H1 (cell line): ENCODE measurements around the gene CCDC112. TPM values are rescaled to one million over a fixed set of nuclear protein-coding genes. Genes with fewer than 3 reads are reported as not detected.

Experiments
- CTCF ChIA-PET: fragments of 300-600 bp; sonication (Branson Sonifier 250); formaldehyde crosslinking; loops from one replicate; lab custom pipeline; 2021; ENCODE audit not compliant: partially characterized antibody; lab: Charles Lee
- POLR2A ChIA-PET: fragments of 300-600 bp; sonication (Branson Sonifier 250); formaldehyde crosslinking; loops from one replicate; lab custom pipeline; 2021; ENCODE audit warnings: inconsistent platforms; ENCODE audit not compliant: partially characterized antibody; lab: Charles Lee
- DNase-seq, 2 experiments: peaks; one replicate each; pipeline versions ENCODE4 v3.0.0 to v3.0.0-alpha.2; 2010 to 2022; ENCODE audit warnings: low spot score in 2 of 2, low read depth in 1 of 2, mixed read lengths in 1 of 2
- FAIRE-seq: peaks from 2 replicates; lab custom pipeline; 2011; peaks lifted over from hg19 to GRCh38; lab: Jason Lieb, UNC
- H2AFZ ChIP-seq: 2 replicates; pipeline ENCODE4 v1.8.1; 2012; ENCODE audit warnings: low read length, inconsistent platforms
- H2AK5ac ChIP-seq: 2 replicates; pipeline ENCODE4 v1.6.1; 2013; ENCODE audit warnings: low read depth, low read length
- H2BK120ac ChIP-seq: replicated peaks from 2 replicates; pipeline ENCODE3; 2013; ENCODE audit warnings: low read depth, low read length, inconsistent platforms
- H2BK12ac ChIP-seq: 2 replicates; pipeline ENCODE4 v1.6.1; 2013; ENCODE audit warnings: low read depth, low read length
- H2BK15ac ChIP-seq: 2 replicates; pipeline ENCODE4 v1.6.1; 2013; ENCODE audit warnings: low read length
- H2BK20ac ChIP-seq: 2 replicates; pipeline ENCODE4 v1.6.1; 2013; ENCODE audit warnings: low read length
- H2BK5ac ChIP-seq: 2 replicates; pipeline ENCODE4 v1.6.1; 2013; ENCODE audit warnings: low read depth, low read length
- H3K14ac ChIP-seq: 2 replicates; pipeline ENCODE4 v1.6.1; 2013; ENCODE audit warnings: inconsistent platforms; ENCODE audit not compliant: insufficient read length
- H3K18ac ChIP-seq: 2 replicates; pipeline ENCODE4 v1.6.1; 2013; ENCODE audit warnings: low read length; ENCODE audit errors: extremely low read depth
- H3K23ac ChIP-seq: 2 replicates; pipeline ENCODE4 v1.6.1; 2013; ENCODE audit warnings: inconsistent platforms; ENCODE audit not compliant: insufficient read length
- H3K23me2 ChIP-seq: 2 replicates; pipeline ENCODE4 v1.6.1; 2013; ENCODE audit warnings: low read depth, low read length
- H3K27ac ChIP-seq: 2 replicates; pipeline ENCODE4 v1.6.1; 2011; ENCODE audit warnings: low read depth, low read length, inconsistent platforms
- H3K27me3 ChIP-seq, 4 experiments: replicated peaks in 1 of 4; 1 replicate in 1 of 4; 2 replicates in 3 of 4; pipeline versions ENCODE4 v1.6.1 to v1.8.1; 2011 to 2013; ENCODE audit warnings: low read length in 3 of 4, mild to moderate bottlenecking in 3 of 4, inconsistent platforms in 2 of 4, mixed read lengths in 2 of 4, moderate library complexity in 1 of 4; ENCODE audit not compliant: control insufficient read depth in 3 of 4, insufficient read depth in 3 of 4; ENCODE audit errors: extremely low read depth in 1 of 4
- H3K36me3 ChIP-seq, 4 experiments: 2 replicates each; pipeline versions ENCODE4 v1.6.1 to v1.8.1; 2011 to 2013; ENCODE audit warnings: mild to moderate bottlenecking in 4 of 4, low read length in 3 of 4, moderate library complexity in 2 of 4, control low read depth in 1 of 4, inconsistent platforms in 1 of 4; ENCODE audit not compliant: insufficient read depth in 4 of 4, control insufficient read depth in 2 of 4
- H3K4ac ChIP-seq: replicated peaks from 2 replicates; pipeline ENCODE3; 2013; ENCODE audit warnings: low read length, low read depth, mixed read lengths, inconsistent platforms; ENCODE audit not compliant: insufficient read length
- H3K4me1 ChIP-seq, 4 experiments: replicated peaks in 1 of 4; 1 replicate in 1 of 4; 2 replicates in 3 of 4; pipeline versions ENCODE4 v1.6.1 to v1.8.1; 2011 to 2013; ENCODE audit warnings: low read length in 3 of 4, inconsistent platforms in 2 of 4, mixed read lengths in 1 of 4; ENCODE audit not compliant: insufficient read depth in 4 of 4, control insufficient read depth in 3 of 4
- H3K4me2 ChIP-seq, 2 experiments: 2 replicates each; pipeline versions ENCODE4 v1.6.1 to v1.8.1; 2011 to 2013; ENCODE audit warnings: low read depth in 2 of 2, low read length in 2 of 2, control low read depth in 1 of 2, inconsistent platforms in 1 of 2, mild to moderate bottlenecking in 1 of 2; ENCODE audit not compliant: insufficient read depth in 1 of 2
- H3K4me3 ChIP-seq, 4 experiments: fragments of 200-600, 300-600 bp in 1 of 4; sonication (generic), shearing (Covaris generic), sonication (Bioruptor Twin) in 1 of 4; 2 replicates each; pipeline versions ENCODE4 v1.5.1 to v1.8.1; 2011 to 2016; ENCODE audit warnings: low read length in 4 of 4, low read depth in 3 of 4, control low read depth in 2 of 4, inconsistent platforms in 2 of 4, mild to moderate bottlenecking in 2 of 4, mixed read lengths in 1 of 4, moderate library complexity in 1 of 4; ENCODE audit not compliant: insufficient read depth in 2 of 4; ENCODE audit errors: extremely low read depth in 1 of 4
- H3K56ac ChIP-seq: replicated peaks from 2 replicates; pipeline ENCODE3; 2013; ENCODE audit warnings: low read depth, mild to moderate bottlenecking, mixed read lengths, low read length, inconsistent platforms; ENCODE audit not compliant: insufficient read length
- H3K79me1 ChIP-seq: 2 replicates; pipeline ENCODE4 v1.6.1; 2013; ENCODE audit warnings: low read depth, low read length, control low read depth
- H3K79me2 ChIP-seq, 2 experiments: 2 replicates each; pipeline versions ENCODE4 v1.6.1 to v1.8.1; 2012 to 2013; ENCODE audit warnings: low read length in 2 of 2, mild to moderate bottlenecking in 2 of 2, inconsistent platforms in 1 of 2; ENCODE audit not compliant: insufficient read depth in 2 of 2, control insufficient read depth in 1 of 2
- H3K9ac ChIP-seq, 4 experiments: replicated peaks in 1 of 4; 1 replicate in 1 of 4; 2 replicates in 3 of 4; pipeline versions ENCODE4 v1.6.1 to v1.8.1; 2011 to 2013; ENCODE audit warnings: low read depth in 3 of 4, low read length in 3 of 4, control low read depth in 2 of 4, mild to moderate bottlenecking in 2 of 4, moderate library complexity in 2 of 4, inconsistent platforms in 1 of 4; ENCODE audit errors: extremely low read depth in 1 of 4
- H3K9me3 ChIP-seq, 2 experiments: 2 replicates each; pipeline versions ENCODE4 v1.6.1 to v1.8.1; 2012 to 2013; ENCODE audit warnings: mild to moderate bottlenecking in 2 of 2, moderate library complexity in 2 of 2, control low read depth in 1 of 2, inconsistent platforms in 1 of 2, low read depth in 1 of 2, low read length in 1 of 2, mixed read lengths in 1 of 2; ENCODE audit not compliant: insufficient read depth in 2 of 2
- H4K20me1 ChIP-seq, 2 experiments: replicated peaks in 1 of 2; 2 replicates each; pipeline versions ENCODE3 to v1.8.1; 2011 to 2013; ENCODE audit warnings: inconsistent platforms in 2 of 2, low read length in 2 of 2, mild to moderate bottlenecking in 1 of 2; ENCODE audit not compliant: insufficient read depth in 2 of 2, control insufficient read depth in 1 of 2
- H4K5ac ChIP-seq: 2 replicates; pipeline ENCODE4 v1.6.1; 2013; ENCODE audit warnings: low read length, low read depth, mixed read lengths, inconsistent platforms; ENCODE audit not compliant: insufficient read length
- H4K8ac ChIP-seq: 2 replicates; pipeline ENCODE4 v1.8.0; 2013; ENCODE audit warnings: mild to moderate bottlenecking, moderate library complexity, low read length, inconsistent platforms; ENCODE audit not compliant: insufficient read depth; ENCODE audit errors: extremely low read depth
- H4K91ac ChIP-seq: replicated peaks from 2 replicates; pipeline ENCODE3; 2013; ENCODE audit warnings: low read length, mixed read lengths, inconsistent platforms; ENCODE audit not compliant: insufficient read length
- ATF2 ChIP-seq: IDR thresholded peaks from 2 replicates; pipeline ENCODE4 v1.6.1; 2012; ENCODE audit warnings: low read length, inconsistent platforms
- HDAC6 ChIP-seq: IDR thresholded peaks from one replicate; pipeline ENCODE4 v1.7.1; 2012; ENCODE audit warnings: low read depth, mild to moderate bottlenecking, inconsistent platforms, low read length, moderate library complexity
- JUN ChIP-seq: IDR thresholded peaks from 2 replicates; pipeline ENCODE4 v1.6.1; 2011; ENCODE audit warnings: low read depth, mild to moderate bottlenecking, improper control_type of control experiment, low read length
- MAFK ChIP-seq: IDR thresholded peaks from 2 replicates; pipeline ENCODE4 v1.6.1; 2012; ENCODE audit warnings: low read depth, mild to moderate bottlenecking, improper control_type of control experiment, low read length
- RFX5 ChIP-seq: IDR thresholded peaks from 2 replicates; pipeline ENCODE4 v1.6.1; 2011; ENCODE audit warnings: low read depth, low read length, improper control_type of control experiment, borderline replicate concordance
- SIX5 ChIP-seq: IDR thresholded peaks from 2 replicates; pipeline ENCODE4 v1.6.1; 2011; ENCODE audit warnings: mild to moderate bottlenecking, low read depth, low read length
- TAF1 ChIP-seq: IDR thresholded peaks from 2 replicates; pipeline ENCODE4 v1.6.1; 2011; ENCODE audit warnings: mild to moderate bottlenecking, low read depth, low read length
- WGBS, 2 experiments: shearing (Covaris generic) in 1 of 2; methylation state at CpG; one replicate each; pipeline versions ENCODE4 v1.1.6 to v1.1.7; 2013 to 2015; ENCODE audit warnings: low lambda C conversion rate in 2 of 2, mixed read lengths in 2 of 2, inconsistent platforms in 1 of 2, low coverage in 1 of 2, missing lambda C conversion rate in 1 of 2; ENCODE audit not compliant: insufficient replicate concordance in 2 of 2, insufficient coverage in 1 of 2, insufficient read length in 1 of 2; ENCODE audit errors: extremely low coverage in 1 of 2, missing lambda C conversion rate in 1 of 2; 5-methylcytosine and 5-hydroxymethylcytosine counted together
- polyA plus RNA-seq, 7 experiments: library from polyadenylated mRNA; depleted of rRNA in 3 of 7; stranded (reverse) in 5 of 7; unstranded in 2 of 7; fragments of >200 nt in 5 of 7; fragments of 200-250 nt in 2 of 7; gene quantifications; 1 replicate in 5 of 7; 2 replicates in 1 of 7; 4 replicates in 1 of 7; pipeline versions ENCODE4 v1.2.1 to v1.2.3, GENCODE V29; 2011 to 2013; ENCODE audit warnings: missing spikeins in 2 of 7, mixed read lengths in 2 of 7
- total RNA-seq: library from RNA; stranded (reverse); fragmentation: NEBNext Ultra II Directional; extraction: Animal tissue kit (Norgen Biotek cat#: 25700); gene quantifications from 2 replicates; pipeline ENCODE4 v1.2.1, GENCODE V29; 2021

Gene CCDC112
- total and polyA plus RNA-seq, 2 of the 8 experiments (the other 6 are each of a cell fraction or from before 2014, with no cell fraction given): 3.3 to 15.6 TPM

- no peak overlapping the region for H2BK12ac ChIP-seq
- H3K23ac ChIP-seq: no peak overlapping the region
- no peak overlapping the region for H2BK20ac ChIP-seq
- H2AFZ ChIP-seq: no peak overlapping the region
- H3K27me3 ChIP-seq: no peaks in the 10 kb centered on the region; a peak in 1 of 7 replicates
- no peak for DNase-seq
- CTCF ChIA-PET: interaction anchor here (1.1 to 2.0 kb wide), 2 partner anchors 9 to 14 kb away, joined by 3 to 10 read pairs; no protein-coding TSS in a partner anchor
- POLR2A ChIA-PET: no interaction called here
- no peak overlapping the region for H2BK120ac ChIP-seq
- no peaks in the 10 kb centered on the region for H3K79me1 ChIP-seq
- FAIRE-seq: no peak
- H3K36me3 ChIP-seq: no peaks in the 10 kb centered on the region
- H4K20me1 ChIP-seq: no peaks in the 10 kb centered on the region
- no peak overlapping the region for H2BK15ac ChIP-seq
- no peak for TF ChIP-seq SIX5
- TF ChIP-seq ATF2: no peak
- no peak for TF ChIP-seq HDAC6
- TF ChIP-seq RFX5: no peak
- no peak for TF ChIP-seq TAF1
- TF ChIP-seq JUN: no peak
- TF ChIP-seq MAFK: no peak
- H3K4me1 ChIP-seq: no peaks in the 10 kb centered on the region; a peak in 1 of 7 replicates
- WGBS, 2 experiments: 92% methylated on average over 2 of the region's 2 CpGs; no CpG with 5 or more reads in 1 of the 2 experiments
- H4K8ac ChIP-seq: no peak overlapping the region
- no peak overlapping the region for H3K56ac ChIP-seq
- no peak overlapping the region for H2AK5ac ChIP-seq
- no peaks in the 10 kb centered on the region for H3K23me2 ChIP-seq
- H4K5ac ChIP-seq: no peak overlapping the region
- H3K14ac ChIP-seq: no peak overlapping the region
- H3K27ac ChIP-seq: no peak overlapping the region
- H3K9ac ChIP-seq: no peak overlapping the region
- H3K4me2 ChIP-seq: no peak overlapping the region
- no peak overlapping the region for H3K4ac ChIP-seq
- H3K9me3 ChIP-seq: peaks cover 0 to 2% of the 10 kb centered on the region in 2 experiments; a peak in 1 of 4 replicates
- no peak overlapping the region for H2BK5ac ChIP-seq
- H3K79me2 ChIP-seq: no peaks in the 10 kb centered on the region
- H3K4me3 ChIP-seq: no peak overlapping the region
- H3K18ac ChIP-seq: no peak overlapping the region
- no peak overlapping the region for H4K91ac ChIP-seq
These were observed 26.3 kb upstream of the CCDC112 start for GRCh38 chr5:115322729-115323128.
